ENCODE measurements around the gene HMGB3. TPM values are rescaled to one million over a fixed set of nuclear protein-coding genes. Genes with fewer than 3 reads are reported as not detected.

Gene HMGB3
- total and polyA plus RNA-seq, 3 donors from 2014 or later = 10.0 to 37.1 (median 19.7) TPM

GRCh38 chrX:150966235-150966634 is 16.9 kb upstream of the HMGB3 start:
- Histone ChIP-seq H3K4me3 (no peak overlapping the region), H3K27ac (no peak overlapping the region), H3K27me3 (no peaks in the 10 kb centered on the region), H3K36me3 (ENCODE audit: low read depth, missing control alignments) (no peaks in the 10 kb centered on the region), H3K9me3 (no peaks in the 10 kb centered on the region), H3K4me1 (no peaks in the 10 kb centered on the region)
- TF ChIP-seq CTCF (IDR thresholded peaks at IDR 0.05) = no peak
- TF ChIP-seq POLR2A (IDR thresholded peaks at IDR 0.05) = no peak
- intact Hi-C loops (cut with DNase I; ENCODE audit: low total_unique reads) = no loop called here
- DNase-seq = no peak
- 70 to 83% methylated on average over 11 of the region's 11 CpGs for WGBS, 2 donors

DNA sequence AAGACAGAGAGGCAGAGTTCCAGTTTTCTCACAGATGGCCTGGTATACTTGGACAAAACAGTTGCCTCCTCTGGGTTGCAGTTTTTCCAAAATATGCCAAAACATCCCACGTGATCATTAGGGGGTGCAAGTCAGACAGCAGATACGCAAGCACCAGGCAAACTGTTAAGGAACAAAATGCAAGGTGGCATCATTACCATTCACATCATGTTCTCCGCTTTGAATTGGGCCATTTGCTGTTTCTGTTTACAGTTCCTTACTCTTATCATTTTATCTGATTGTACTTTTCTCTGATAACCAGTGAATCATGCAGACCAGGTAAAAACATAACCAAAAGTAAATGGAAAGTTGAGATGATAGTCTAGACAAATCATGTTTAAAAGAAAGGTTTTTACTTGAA is 16.4 kb upstream of the HMGB3 start:
- Histone ChIP-seq H3K4me3 (no peak overlapping the region), H3K36me3 (ENCODE audit: low read depth, missing control alignments) (no peaks in the 10 kb centered on the region), H3K27ac (no peak overlapping the region), H3K27me3 (no peaks in the 10 kb centered on the region), H3K9me3 (no peaks in the 10 kb centered on the region), H3K4me1 (no peaks in the 10 kb centered on the region)
- intact Hi-C loops (cut with DNase I; ENCODE audit: low total_unique reads) = no loop called here
- TF ChIP-seq POLR2A (IDR thresholded peaks at IDR 0.05) (no peak), CTCF (IDR thresholded peaks at IDR 0.05) (no peak)
- 67 to 73% methylated on average over 3 of the region's 3 CpGs for WGBS, 2 donors
- DNase-seq = no peak

GRCh38 chrX:150967786-150968185 is 15.3 kb upstream of the HMGB3 start:
- no peak for DNase-seq
- H3K4me1 ChIP-seq = no peaks in the 10 kb centered on the region
- WGBS, 2 donors = 83% methylated on average over 10 of the region's 10 CpGs; no CpG with 5 or more reads in 1 of the 2 donors
- no peak for TF ChIP-seq POLR2A (IDR thresholded peaks at IDR 0.05)
- TF ChIP-seq CTCF (IDR thresholded peaks at IDR 0.05) = no peak
- no peak overlapping the region for H3K27ac ChIP-seq
- H3K4me3 ChIP-seq = no peak overlapping the region
- intact Hi-C loops (cut with DNase I; ENCODE audit: low total_unique reads) = no loop called here
- H3K36me3 ChIP-seq (ENCODE audit: low read depth, missing control alignments) = no peaks in the 10 kb centered on the region
- H3K9me3 ChIP-seq = no peaks in the 10 kb centered on the region
- no peaks in the 10 kb centered on the region for H3K27me3 ChIP-seq

DNA sequence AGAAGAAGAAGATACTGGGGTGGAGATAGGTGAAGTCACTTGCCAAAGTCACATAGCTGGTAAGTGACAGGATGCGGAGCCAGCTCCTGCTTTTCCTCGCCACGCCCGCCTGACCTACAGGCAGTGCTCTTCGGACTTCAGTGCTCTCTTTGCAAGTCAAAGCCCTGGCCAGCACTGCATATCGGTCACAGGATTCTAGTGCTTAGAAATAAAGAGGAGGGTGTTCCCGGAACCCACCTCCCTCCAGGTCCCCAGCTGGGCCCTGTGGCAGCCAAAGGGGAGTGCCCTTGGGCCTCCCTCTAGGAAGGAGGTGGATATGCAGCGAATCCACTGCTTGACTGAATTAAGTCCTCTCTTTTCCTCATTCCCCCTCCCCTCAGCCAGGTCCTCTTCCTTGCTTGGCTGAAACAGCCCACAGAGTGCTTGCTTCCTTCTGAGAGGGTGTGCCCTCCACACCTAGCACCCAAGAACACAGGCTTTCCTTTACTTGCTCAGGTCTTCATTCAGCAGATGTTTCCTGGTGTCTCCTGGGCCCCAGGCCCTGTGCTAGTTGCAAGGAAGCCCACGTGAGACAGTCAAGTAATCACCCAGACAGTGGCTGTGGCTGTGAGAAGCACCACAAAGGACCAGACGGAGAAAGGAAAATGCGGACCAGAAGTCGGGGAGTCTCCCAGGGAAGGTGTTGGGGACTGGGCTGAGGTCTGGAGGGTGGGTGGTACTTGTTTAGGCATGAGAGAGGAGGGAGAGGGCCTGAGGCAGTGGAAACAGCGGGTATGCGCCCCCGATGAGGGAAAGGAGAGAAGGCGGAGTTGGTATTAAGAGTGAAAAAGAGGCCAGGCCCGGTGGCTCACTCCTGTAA is 14.0 kb upstream of the HMGB3 start:
- WGBS, 2 donors = 85 to 88% methylated on average over 16 to 17 of the region's 17 CpGs
- no peaks in the 10 kb centered on the region for H3K4me1 ChIP-seq
- no peaks in the 10 kb centered on the region for H3K9me3 ChIP-seq
- no peak for TF ChIP-seq POLR2A (IDR thresholded peaks at IDR 0.05)
- no peak for TF ChIP-seq CTCF (IDR thresholded peaks at IDR 0.05)
- no peak overlapping the region for H3K4me3 ChIP-seq
- no peaks in the 10 kb centered on the region for H3K27me3 ChIP-seq
- no peaks in the 10 kb centered on the region for H3K36me3 ChIP-seq (ENCODE audit: low read depth, missing control alignments)
- no peak overlapping the region for H3K27ac ChIP-seq
- intact Hi-C loops (cut with DNase I; ENCODE audit: low total_unique reads) = no loop called here
- DNase-seq = no peak

- intact Hi-C loops (cut with DNase I; ENCODE audit: low total_unique reads) = no loop called here
- Histone ChIP-seq H3K9me3 (no peaks in the 10 kb centered on the region), H3K27me3 (no peaks in the 10 kb centered on the region), H3K36me3 (ENCODE audit: low read depth, missing control alignments) (no peaks in the 10 kb centered on the region), H3K27ac (no peak overlapping the region), H3K4me3 (no peak overlapping the region), H3K4me1 (no peaks in the 10 kb centered on the region)
- TF ChIP-seq CTCF (IDR thresholded peaks at IDR 0.05) (no peak), POLR2A (IDR thresholded peaks at IDR 0.05) (no peak)
- no peak for DNase-seq
- WGBS, 2 donors = 53 to 88% methylated on average over 2 of the region's 2 CpGs
Measured at GRCh38 chrX:150972450-150972849, 10.7 kb upstream of the HMGB3 start.
